DND-41 (cell line): ENCODE data around the gene PCDHGC5.

ENCODE experiments used
- ATAC-seq: fragments of 200-7000 bp; cut with Tn5 transposase; 3 replicates; pipeline ENCODE4 v1.9.1; 2021; ENCODE audit warnings: low read depth; ENCODE audit not compliant: insufficient read depth
- DNase-seq: peaks from one replicate; pipeline ENCODE4 v3.0.0-alpha.2; 2020
- H2AFZ ChIP-seq: 2 replicates; pipeline ENCODE4 v1.6.0; 2012; ENCODE audit warnings: low read depth, low read length
- H3K27ac ChIP-seq: 2 replicates; pipeline ENCODE4 v1.5.1; 2012; ENCODE audit warnings: low read length, inconsistent platforms
- H3K27me3 ChIP-seq: fragments of 200-600 bp; sonication (generic); 2 replicates; pipeline ENCODE4 v1.6.0; 2012; ENCODE audit warnings: low read length, mild to moderate bottlenecking, inconsistent platforms; ENCODE audit not compliant: insufficient read depth, poor library complexity
- H3K36me3 ChIP-seq: 2 replicates; pipeline ENCODE4 v1.5.1; 2012; ENCODE audit warnings: low read length, inconsistent platforms; ENCODE audit not compliant: insufficient read depth
- H3K4me1 ChIP-seq: 2 replicates; pipeline ENCODE4 v1.5.1; 2012; ENCODE audit warnings: mild to moderate bottlenecking, low read length; ENCODE audit not compliant: insufficient read depth
- H3K4me2 ChIP-seq: 2 replicates; pipeline ENCODE4 v1.6.0; 2012; ENCODE audit warnings: mild to moderate bottlenecking, moderate library complexity, low read length, inconsistent platforms; ENCODE audit not compliant: insufficient read depth
- H3K4me3 ChIP-seq, 2 experiments: fragments of 200-600 bp in 1 of 2; shearing (Covaris generic) in 1 of 2; 2 replicates each; pipeline ENCODE4 v1.5.1; 2012 to 2016; ENCODE audit warnings: inconsistent platforms in 2 of 2, low read length in 2 of 2, mild to moderate bottlenecking in 2 of 2, low read depth in 1 of 2, moderate library complexity in 1 of 2
- H3K79me2 ChIP-seq: 2 replicates; pipeline ENCODE4 v1.6.0; 2012; ENCODE audit warnings: low read length, inconsistent platforms; ENCODE audit not compliant: insufficient read depth
- H3K9ac ChIP-seq: 2 replicates; pipeline ENCODE4 v1.6.0; 2012; ENCODE audit warnings: low read depth, mild to moderate bottlenecking, inconsistent platforms, low read length, moderate library complexity
- H3K9me3 ChIP-seq: 2 replicates; pipeline ENCODE4 v1.5.1; 2012; ENCODE audit warnings: low read length, moderate library complexity, mild to moderate bottlenecking, inconsistent platforms; ENCODE audit not compliant: insufficient read depth, severe bottlenecking
- H4K20me1 ChIP-seq: 2 replicates; pipeline ENCODE4 v1.6.0; 2012; ENCODE audit warnings: low read length; ENCODE audit not compliant: insufficient read depth
- CTCF ChIP-seq: IDR thresholded peaks from 2 replicates; pipeline ENCODE4 v1.5.1; 2012; ENCODE audit warnings: borderline replicate concordance, low read length, moderate library complexity, mild to moderate bottlenecking; ENCODE audit not compliant: poor library complexity, severe bottlenecking; ENCODE audit errors: extremely low read depth
- EZH2 ChIP-seq: IDR thresholded peaks from 3 replicates; pipeline ENCODE4 v1.6.1; 2012; ENCODE audit warnings: borderline replicate concordance, low read depth, mild to moderate bottlenecking, moderate library complexity, low read length, inconsistent platforms; ENCODE audit not compliant: severe bottlenecking

The PCDHGC5 gene

GRCh38 chr5:141533897-141534296, 45.0 kb downstream of the PCDHGC5 start:
- Histone ChIP-seq H3K9ac (no peak overlapping the region), H3K4me1 (no peaks in the 10 kb centered on the region), H3K36me3 (peaks cover 85% of the 10 kb centered on the region), H2AFZ (no peak overlapping the region), H4K20me1 (no peaks in the 10 kb centered on the region), H3K79me2 (no peaks in the 10 kb centered on the region), H3K27me3 (no peaks in the 10 kb centered on the region), H3K4me2 (no peak overlapping the region), H3K4me3 (no peak overlapping the region), H3K9me3 (no peaks in the 10 kb centered on the region), H3K27ac (no peak overlapping the region)
- ATAC-seq = no peak
- DNase-seq = no peak
- TF ChIP-seq EZH2 (no peak), CTCF (no peak)

- Histone ChIP-seq H3K4me2 (no peak overlapping the region), H3K4me3 (no peak overlapping the region), H3K4me1 (no peaks in the 10 kb centered on the region), H3K9ac (no peak overlapping the region), H3K79me2 (no peaks in the 10 kb centered on the region), H3K36me3 (peaks cover 78% of the 10 kb centered on the region), H4K20me1 (no peaks in the 10 kb centered on the region), H2AFZ (no peak overlapping the region), H3K27me3 (no peaks in the 10 kb centered on the region), H3K9me3 (no peaks in the 10 kb centered on the region), H3K27ac (no peak overlapping the region)
- DNase-seq = no peak
- no peak for TF ChIP-seq EZH2
- TF ChIP-seq CTCF = no peak
- ATAC-seq = no peak
These were observed 45.8 kb downstream of the PCDHGC5 start for GRCh38 chr5:141534492-141535213.
